Neural cell (in vitro differentiated cells): ENCODE data around the gene KYAT1. TPM values are rescaled to one million over a fixed set of nuclear protein-coding genes. Genes with fewer than 3 reads are reported as not detected.

Experiments used
- H2AFZ ChIP-seq: fragments of 200-600, 300-800 bp; sonication (generic), shearing (Covaris generic); 2 replicates; pipeline ENCODE4 v1.6.0; 2014; ENCODE audit warnings: low read depth, mild to moderate bottlenecking, antibody characterized with exemption, low read length, moderate library complexity
- H3F3A ChIP-seq: fragments of 200-600 bp; shearing (Covaris generic); 2 replicates; pipeline ENCODE4 v1.6.1; 2016; ENCODE audit warnings: mild to moderate bottlenecking, moderate library complexity, mixed read lengths, antibody characterized with exemption, low read length; ENCODE audit not compliant: insufficient read depth, poor library complexity, severe bottlenecking
- H3K27ac ChIP-seq: fragments of 200-600, 300-800 bp; sonication (generic), shearing (Covaris generic); 2 replicates; pipeline ENCODE4 v1.5.1; 2014; ENCODE audit warnings: mild to moderate bottlenecking, low read length, moderate library complexity
- H3K27me3 ChIP-seq: fragments of 300-800, 200-600 bp; sonication (generic), shearing (Covaris generic); 2 replicates; pipeline ENCODE4 v1.6.0; 2014; ENCODE audit warnings: mild to moderate bottlenecking, low read depth, low read length, moderate library complexity; ENCODE audit not compliant: insufficient read depth
- H3K36me3 ChIP-seq: fragments of 300-800, 200-600 bp; sonication (generic), shearing (Covaris generic); 2 replicates; pipeline ENCODE4 v1.5.1; 2014; ENCODE audit warnings: mild to moderate bottlenecking, antibody characterized with exemption, low read length, moderate library complexity; ENCODE audit not compliant: insufficient read depth
- H3K4me2 ChIP-seq: fragments of 300-800, 200-600 bp; sonication (generic), shearing (Covaris generic); 2 replicates; pipeline ENCODE4 v1.6.0; 2014; ENCODE audit warnings: mild to moderate bottlenecking, low read length
- H3K4me3 ChIP-seq: fragments of 300-800, 200-600 bp; sonication (generic), shearing (Covaris generic); 2 replicates; pipeline ENCODE4 v1.5.1; 2014; ENCODE audit warnings: mild to moderate bottlenecking, low read length, moderate library complexity
- H3K79me2 ChIP-seq: fragments of 200-600 bp; shearing (Covaris generic); replicated peaks from 2 replicates; pipeline ENCODE4 v1.6.0; 2014; ENCODE audit warnings: mild to moderate bottlenecking, low read length, moderate library complexity; ENCODE audit not compliant: insufficient read depth
- H3K9ac ChIP-seq: fragments of 300-800, 200-600 bp; sonication (generic), shearing (Covaris generic); 2 replicates; pipeline ENCODE4 v1.6.1; 2016; ENCODE audit warnings: mild to moderate bottlenecking, low read length, mixed read lengths
- H3K9me2 ChIP-seq: fragments of 200-600 bp; shearing (Covaris generic); 2 replicates; pipeline ENCODE4 v1.6.1; 2016; ENCODE audit warnings: mild to moderate bottlenecking, low read length, mixed read lengths; ENCODE audit not compliant: insufficient read depth
- H3K9me3 ChIP-seq: fragments of 200-600, 300-800 bp; sonication (generic), shearing (Covaris generic); 2 replicates; pipeline ENCODE4 v1.6.1; 2016; ENCODE audit warnings: mild to moderate bottlenecking, mixed run types, low read length, moderate library complexity, mixed read lengths
- H4K20me1 ChIP-seq: fragments of 200-600 bp; shearing (Covaris generic); 2 replicates; pipeline ENCODE4 v1.6.1; 2016; ENCODE audit warnings: mild to moderate bottlenecking, mixed run types; ENCODE audit not compliant: insufficient read depth
- EP300 ChIP-seq: fragments of 450-650 bp; conservative IDR thresholded peaks from 2 replicates; pipeline ENCODE4 v1.6.1; 2014; ENCODE audit warnings: antibody characterized with exemption, mild to moderate bottlenecking, moderate library complexity; ENCODE audit not compliant: poor library complexity, severe bottlenecking
- EZH2 ChIP-seq: fragments of 200-600, 300-800 bp; shearing (Covaris generic), sonication (generic); IDR thresholded peaks from 2 replicates; pipeline ENCODE4 v1.6.1; 2014; ENCODE audit warnings: antibody characterized with exemption, low read length, borderline replicate concordance, mild to moderate bottlenecking; ENCODE audit not compliant: insufficient read depth, poor library complexity, severe bottlenecking
- MXI1 ChIP-seq: fragments of 450-650 bp; conservative IDR thresholded peaks from 2 replicates; pipeline ENCODE4 v1.6.1; 2014; ENCODE audit warnings: antibody characterized with exemption, mild to moderate bottlenecking; ENCODE audit not compliant: poor library complexity, severe bottlenecking
- POLR2AphosphoS5 ChIP-seq: IDR thresholded peaks from 2 replicates; pipeline ENCODE4 v1.6.1; 2012
- RAD21 ChIP-seq: fragments of 450-650 bp; conservative IDR thresholded peaks from 2 replicates; pipeline ENCODE4 v1.6.1; 2014; ENCODE audit warnings: antibody characterized with exemption, mild to moderate bottlenecking, moderate library complexity
- SMC3 ChIP-seq: fragments of 450-650 bp; conservative IDR thresholded peaks from 2 replicates; pipeline ENCODE4 v1.6.1; 2014; ENCODE audit warnings: antibody characterized with exemption, mild to moderate bottlenecking, moderate library complexity; ENCODE audit not compliant: poor library complexity
- TAF1 ChIP-seq: IDR thresholded peaks from 2 replicates; pipeline ENCODE4 v1.6.1; 2012; ENCODE audit warnings: low read depth
- polyA plus RNA-seq: library from polyadenylated mRNA; depleted of rRNA; stranded (reverse); fragments of >200 nt; gene quantifications from 2 replicates; pipeline ENCODE4 v1.2.3, GENCODE V29; 2014
- TF ChIP-seq, protein P1 (sequence below): IDR thresholded peaks from 2 replicates; pipeline ENCODE4 v1.6.1; 2012; ENCODE audit warnings: borderline replicate concordance
- TF ChIP-seq, protein P2 (sequence below): fragments of 450-650 bp; IDR thresholded peaks from 2 replicates; pipeline ENCODE4 v1.5.1; 2014; ENCODE audit warnings: antibody characterized with exemption, mild to moderate bottlenecking, moderate library complexity; ENCODE audit not compliant: poor library complexity, severe bottlenecking

Gene KYAT1
- polyA plus RNA-seq, 1 donor from 2014 or later: 22.6 TPM

DNA sequence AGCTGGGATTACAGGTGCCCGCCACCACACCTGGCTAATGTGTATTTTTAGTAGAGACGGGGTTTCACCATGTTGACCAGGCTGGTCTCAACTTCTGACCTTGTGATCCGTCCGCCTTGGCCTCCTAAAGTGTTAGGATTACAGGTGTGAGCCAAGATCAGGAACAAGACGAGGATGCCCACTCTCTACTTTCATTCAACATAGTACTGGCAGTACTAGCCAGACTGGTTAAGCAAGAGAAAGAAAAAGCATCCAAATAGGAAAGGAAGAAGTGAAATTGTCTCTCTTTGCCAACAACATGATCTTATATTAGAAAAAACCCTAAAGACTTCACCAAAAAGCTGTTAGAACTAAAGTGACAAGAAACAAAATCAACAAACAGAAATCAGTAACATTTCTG lies 70.9 kb downstream of the KYAT1 start:
- Histone ChIP-seq H3K9me3 (no peaks in the 10 kb centered on the region), H3K9me2 (no peaks in the 10 kb centered on the region), H3K27ac (no peak overlapping the region), H4K20me1 (no peaks in the 10 kb centered on the region), H3K4me2 (no peak overlapping the region), H2AFZ (no peak overlapping the region), H3K4me3 (no peak overlapping the region), H3K79me2 (no peaks in the 10 kb centered on the region), H3F3A (no peaks in the 10 kb centered on the region), H3K27me3 (no peaks in the 10 kb centered on the region), H3K9ac (no peak overlapping the region), H3K36me3 (no peaks in the 10 kb centered on the region)
- TF ChIP-seq RAD21: no peak
- no peak for TF ChIP-seq EZH2
- TF ChIP-seq POLR2AphosphoS5: no peak
- no peak for TF ChIP-seq TAF1
- TF ChIP-seq MXI1: no peak
- TF ChIP-seq, protein P1, sequence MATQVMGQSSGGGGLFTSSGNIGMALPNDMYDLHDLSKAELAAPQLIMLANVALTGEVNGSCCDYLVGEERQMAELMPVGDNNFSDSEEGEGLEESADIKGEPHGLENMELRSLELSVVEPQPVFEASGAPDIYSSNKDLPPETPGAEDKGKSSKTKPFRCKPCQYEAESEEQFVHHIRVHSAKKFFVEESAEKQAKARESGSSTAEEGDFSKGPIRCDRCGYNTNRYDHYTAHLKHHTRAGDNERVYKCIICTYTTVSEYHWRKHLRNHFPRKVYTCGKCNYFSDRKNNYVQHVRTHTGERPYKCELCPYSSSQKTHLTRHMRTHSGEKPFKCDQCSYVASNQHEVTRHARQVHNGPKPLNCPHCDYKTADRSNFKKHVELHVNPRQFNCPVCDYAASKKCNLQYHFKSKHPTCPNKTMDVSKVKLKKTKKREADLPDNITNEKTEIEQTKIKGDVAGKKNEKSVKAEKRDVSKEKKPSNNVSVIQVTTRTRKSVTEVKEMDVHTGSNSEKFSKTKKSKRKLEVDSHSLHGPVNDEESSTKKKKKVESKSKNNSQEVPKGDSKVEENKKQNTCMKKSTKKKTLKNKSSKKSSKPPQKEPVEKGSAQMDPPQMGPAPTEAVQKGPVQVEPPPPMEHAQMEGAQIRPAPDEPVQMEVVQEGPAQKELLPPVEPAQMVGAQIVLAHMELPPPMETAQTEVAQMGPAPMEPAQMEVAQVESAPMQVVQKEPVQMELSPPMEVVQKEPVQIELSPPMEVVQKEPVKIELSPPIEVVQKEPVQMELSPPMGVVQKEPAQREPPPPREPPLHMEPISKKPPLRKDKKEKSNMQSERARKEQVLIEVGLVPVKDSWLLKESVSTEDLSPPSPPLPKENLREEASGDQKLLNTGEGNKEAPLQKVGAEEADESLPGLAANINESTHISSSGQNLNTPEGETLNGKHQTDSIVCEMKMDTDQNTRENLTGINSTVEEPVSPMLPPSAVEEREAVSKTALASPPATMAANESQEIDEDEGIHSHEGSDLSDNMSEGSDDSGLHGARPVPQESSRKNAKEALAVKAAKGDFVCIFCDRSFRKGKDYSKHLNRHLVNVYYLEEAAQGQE: no peak
- TF ChIP-seq EP300: no peak
- TF ChIP-seq, protein P2, sequence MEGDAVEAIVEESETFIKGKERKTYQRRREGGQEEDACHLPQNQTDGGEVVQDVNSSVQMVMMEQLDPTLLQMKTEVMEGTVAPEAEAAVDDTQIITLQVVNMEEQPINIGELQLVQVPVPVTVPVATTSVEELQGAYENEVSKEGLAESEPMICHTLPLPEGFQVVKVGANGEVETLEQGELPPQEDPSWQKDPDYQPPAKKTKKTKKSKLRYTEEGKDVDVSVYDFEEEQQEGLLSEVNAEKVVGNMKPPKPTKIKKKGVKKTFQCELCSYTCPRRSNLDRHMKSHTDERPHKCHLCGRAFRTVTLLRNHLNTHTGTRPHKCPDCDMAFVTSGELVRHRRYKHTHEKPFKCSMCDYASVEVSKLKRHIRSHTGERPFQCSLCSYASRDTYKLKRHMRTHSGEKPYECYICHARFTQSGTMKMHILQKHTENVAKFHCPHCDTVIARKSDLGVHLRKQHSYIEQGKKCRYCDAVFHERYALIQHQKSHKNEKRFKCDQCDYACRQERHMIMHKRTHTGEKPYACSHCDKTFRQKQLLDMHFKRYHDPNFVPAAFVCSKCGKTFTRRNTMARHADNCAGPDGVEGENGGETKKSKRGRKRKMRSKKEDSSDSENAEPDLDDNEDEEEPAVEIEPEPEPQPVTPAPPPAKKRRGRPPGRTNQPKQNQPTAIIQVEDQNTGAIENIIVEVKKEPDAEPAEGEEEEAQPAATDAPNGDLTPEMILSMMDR: no peak
- TF ChIP-seq SMC3: no peak

DNA sequence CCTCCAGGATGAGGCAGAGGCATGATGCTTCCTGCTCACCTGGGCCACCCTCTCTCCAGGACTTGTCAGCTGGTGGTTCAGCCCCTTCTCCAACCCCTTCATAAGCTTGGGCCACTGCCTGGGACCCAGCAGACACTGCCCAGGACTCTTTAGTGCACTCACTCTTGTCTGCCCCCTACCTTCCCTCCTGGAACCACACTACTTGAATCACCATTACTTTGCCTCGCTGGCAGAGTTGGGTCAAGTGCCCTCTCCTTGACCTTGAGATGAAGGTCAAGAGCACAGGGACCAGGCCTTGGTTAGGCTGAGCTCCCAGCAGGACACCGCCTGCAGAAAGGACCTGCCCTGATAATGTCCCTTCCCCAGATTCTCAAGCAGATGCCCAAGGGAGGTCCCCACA lies 71.9 kb downstream of the KYAT1 start:
- no peak overlapping the region for H3K27ac ChIP-seq
- no peaks in the 10 kb centered on the region for H3K9me3 ChIP-seq
- TF ChIP-seq POLR2AphosphoS5: no peak
- no peak for TF ChIP-seq TAF1

DNA sequence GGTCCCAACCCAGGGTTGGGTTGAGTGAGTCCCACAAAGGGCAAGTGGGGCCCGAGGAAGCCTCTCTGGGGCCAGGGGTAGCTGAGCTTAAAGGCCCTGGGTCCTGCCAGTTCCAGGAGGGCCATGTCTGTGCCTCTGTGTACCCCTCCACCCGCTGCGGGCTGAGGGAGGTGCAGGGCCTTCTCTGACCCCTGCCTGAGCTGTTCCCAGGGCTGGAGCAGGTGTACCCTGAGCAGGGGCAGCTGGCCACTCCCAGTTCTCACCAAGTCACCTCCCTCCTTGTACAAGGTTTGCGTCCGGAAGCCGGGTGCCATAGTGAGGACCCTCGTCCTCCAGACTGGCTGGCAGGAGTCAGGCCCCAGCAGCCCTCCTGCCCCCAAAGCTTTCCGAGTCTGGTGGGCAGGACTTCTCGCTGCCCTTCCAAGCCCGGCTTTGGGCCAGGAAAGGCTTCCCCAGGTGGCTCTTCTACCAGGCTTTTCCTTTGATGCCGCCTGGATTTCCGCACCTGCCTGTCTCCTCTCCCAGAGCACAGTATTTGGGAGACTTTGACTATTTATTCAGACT lies 72.6 kb downstream of the KYAT1 start:
- no peak overlapping the region for H3K9ac ChIP-seq
- H3K27me3 ChIP-seq: no peaks in the 10 kb centered on the region
- H3K9me2 ChIP-seq: no peaks in the 10 kb centered on the region
- no peak overlapping the region for H3K4me2 ChIP-seq
- H4K20me1 ChIP-seq: no peaks in the 10 kb centered on the region
- H3K9me3 ChIP-seq: no peaks in the 10 kb centered on the region
- no peak for TF ChIP-seq RAD21
- TF ChIP-seq, protein P2: no peak
- no peak overlapping the region for H2AFZ ChIP-seq
- H3F3A ChIP-seq: no peaks in the 10 kb centered on the region
- H3K79me2 ChIP-seq: no peaks in the 10 kb centered on the region
- H3K36me3 ChIP-seq: no peaks in the 10 kb centered on the region
- H3K4me3 ChIP-seq: no peak overlapping the region
- H3K27ac ChIP-seq: no peak overlapping the region

More for the DNA sequence above, 71.9 kb downstream of the KYAT1 start:
- Histone ChIP-seq H3K27me3 (no peaks in the 10 kb centered on the region), H3K79me2 (no peaks in the 10 kb centered on the region), H3F3A (no peaks in the 10 kb centered on the region), H4K20me1 (no peaks in the 10 kb centered on the region), H3K9ac (no peak overlapping the region), H3K4me2 (no peak overlapping the region), H3K9me2 (no peaks in the 10 kb centered on the region), H3K36me3 (no peaks in the 10 kb centered on the region), H3K4me3 (no peak overlapping the region), H2AFZ (no peak overlapping the region)
